ENCODE data around the gene THBS3. TPM values are rescaled to one million over a fixed set of nuclear protein-coding genes. Genes with fewer than 3 reads are reported as not detected.
A peak's percentile ranks its signal among the peaks of the same experiment; 100 is the strongest.
"Not testable (repeated sequence)": the region's sequence is repeated elsewhere in the genome, so short reads cannot be mapped to it uniquely, and the experiment has no call there.

Gene THBS3
- total RNA-seq, 8 experiments from 2014 or later, result 12.4 to 51.2 (median 21.0) TPM

- 73 to 95% (median 95%) methylated on average over 3 to 10 of the region's 13 CpGs; no CpG with 5 or more reads in 6 of the 10 experiments for WGBS, 10 experiments
- H3K4me3 ChIP-seq; in situ Hi-C loops (cut with MboI; ENCODE audit: low pct_unique_long_range_greater_than_20kb in 2 of 9, low sequenced_read_pairs in 9 of 9, unreplicated experiment in 9 of 9); ATAC-seq (replicated peaks in 6 of 8); H3K27ac ChIP-seq: not testable (repeated sequence)
- H3K4me1 ChIP-seq (replicated peaks in 1 of 2), result peaks cover 3 to 19% of the 10 kb centered on the region in 2 donors
These were observed 3.8 kb upstream of the THBS3 start for GRCh38 chr1:155211381-155212050.

- Histone ChIP-seq H3K27ac (no peak overlapping the region), H3K4me1 (replicated peaks in 1 of 2) (peaks cover 13 to 27% of the 10 kb centered on the region in 2 donors), H3K4me3 (no peak overlapping the region)
- in situ Hi-C loops (cut with MboI; ENCODE audit: low pct_unique_long_range_greater_than_20kb in 2 of 9, low sequenced_read_pairs in 9 of 9, unreplicated experiment in 9 of 9), result no loop called here
- ATAC-seq (replicated peaks in 6 of 8), result no peak
- 60 to 100% (median 81%) methylated on average over 1 to 4 of the region's 4 CpGs; no CpG with 5 or more reads in 5 of the 10 experiments for WGBS, 10 experiments
These were observed 2.8 kb upstream of the THBS3 start for GRCh38 chr1:155210314-155211104.

- in situ Hi-C loops (cut with MboI; ENCODE audit: low pct_unique_long_range_greater_than_20kb in 2 of 9, low sequenced_read_pairs in 9 of 9, unreplicated experiment in 9 of 9), result no loop called here
- peaks cover 14 to 27% of the 10 kb centered on the region in 2 donors for H3K4me1 ChIP-seq (replicated peaks in 1 of 2)
- ATAC-seq (replicated peaks in 6 of 8), result no peak
- peak overlapping the region; percentile 55 to 85 (median 62) for H3K4me3 ChIP-seq
- peak overlapping the region; percentile 98 for H3K27ac ChIP-seq
- whole genome bisulfite sequencing, 10 experiments, result 0 to 17% (median 4%) methylated on average over 1 to 10 of the region's 13 CpGs; no CpG with 5 or more reads in 1 of the 10 experiments
These were observed 1.6 kb upstream of the THBS3 start for GRCh38 chr1:155209312-155209721.

GRCh38 chr1:155208541-155209311, 1.0 kb upstream of the THBS3 start, which contains the start of gene MTX1:
Gene MTX1, plus strand, starts transcription at chr1:155208695. Its CDS starts 110 bp downstream, at chr1:155208805.
- Histone ChIP-seq H3K4me3 (peak within 1 kb of the TSS; percentile 55 to 85 (median 62)), H3K4me1 (replicated peaks in 1 of 2) (peaks cover 14 to 27% of the 10 kb centered on the region in 2 donors), H3K27ac (peak within 1 kb of the TSS; percentile 98)
- 0 to 4% (median 0%) methylated on average over 5 to 13 of the region's 64 CpGs; no CpG with 5 or more reads in 6 of the 10 experiments for WGBS, 10 experiments
- peak; percentile 66 to 81 (median 75) for ATAC-seq (replicated peaks in 6 of 8)
- in situ Hi-C loops (cut with MboI; ENCODE audit: low pct_unique_long_range_greater_than_20kb in 2 of 9, low sequenced_read_pairs in 9 of 9, unreplicated experiment in 9 of 9), result no loop called here

- peak overlapping the region; percentile 98 for H3K27ac ChIP-seq
- in situ Hi-C loops (cut with MboI; ENCODE audit: low pct_unique_long_range_greater_than_20kb in 2 of 9, low sequenced_read_pairs in 9 of 9, unreplicated experiment in 9 of 9), result no loop called here
- peak overlapping the region; percentile 55 to 85 (median 62) for H3K4me3 ChIP-seq
- peak; percentile 3 to 46 (median 12) for ATAC-seq (replicated peaks in 6 of 8)
- WGBS, 10 experiments, result 0 to 2% (median 0%) methylated on average over 1 to 7 of the region's 13 CpGs; no CpG with 5 or more reads in 2 of the 10 experiments
- H3K4me1 ChIP-seq (replicated peaks in 1 of 2), result peaks cover 14 to 27% of the 10 kb centered on the region in 2 donors
These were observed 549 bp downstream of the THBS3 start for GRCh38 chr1:155206891-155207805.

GRCh38 chr1:155205969-155206593, 1.6 kb downstream of the THBS3 start:
- 0 to 100% (median 82%) methylated on average over 1 to 7 of the region's 9 CpGs; no CpG with 5 or more reads in 3 of the 10 experiments for WGBS, 10 experiments
- no peak for ATAC-seq (replicated peaks in 6 of 8)

GRCh38 chr1:155205035-155205434, 2.7 kb downstream of the THBS3 start:
- H3K4me3 ChIP-seq, result no peak overlapping the region
- WGBS, 10 experiments, result 79 to 100% (median 90%) methylated on average over 1 to 11 of the region's 14 CpGs; no CpG with 5 or more reads in 4 of the 10 experiments
- no peak overlapping the region for H3K27ac ChIP-seq
- peaks cover 14 to 27% of the 10 kb centered on the region in 2 donors for H3K4me1 ChIP-seq (replicated peaks in 1 of 2)
- ATAC-seq (replicated peaks in 6 of 8), result no peak
- in situ Hi-C loops (cut with MboI; ENCODE audit: low pct_unique_long_range_greater_than_20kb in 2 of 9, low sequenced_read_pairs in 9 of 9, unreplicated experiment in 9 of 9), result no loop called here

More at GRCh38 chr1:155205969-155206593, 1.6 kb downstream of the THBS3 start:
- H3K27ac ChIP-seq, result peak overlapping the region; percentile 98
- H3K4me3 ChIP-seq, result peak overlapping the region in 1 of 5 donors; percentile 65
- in situ Hi-C loops (cut with MboI; ENCODE audit: low pct_unique_long_range_greater_than_20kb in 2 of 9, low sequenced_read_pairs in 9 of 9, unreplicated experiment in 9 of 9), result no loop called here
- H3K4me1 ChIP-seq (replicated peaks in 1 of 2), result peaks cover 14 to 27% of the 10 kb centered on the region in 2 donors

- Histone ChIP-seq H3K4me3 (no peak overlapping the region), H3K4me1 (replicated peaks in 1 of 2) (peaks cover 18 to 21% of the 10 kb centered on the region in 2 donors), H3K27ac (peak overlapping the region in 1 of 2 donors; percentile 15)
- WGBS, 10 experiments, result 69 to 100% (median 94%) methylated on average over 2 to 15 of the region's 19 CpGs; no CpG with 5 or more reads in 2 of the 10 experiments
- no peak for ATAC-seq (replicated peaks in 6 of 8)
- in situ Hi-C loops (cut with MboI; ENCODE audit: low pct_unique_long_range_greater_than_20kb in 2 of 9, low sequenced_read_pairs in 9 of 9, unreplicated experiment in 9 of 9), result no loop called here
These were observed 4.8 kb downstream of the THBS3 start for GRCh38 chr1:155202731-155203515.

GRCh38 chr1:155202198-155202597, 5.5 kb downstream of the THBS3 start:
- no peak for ATAC-seq (replicated peaks in 6 of 8)

GRCh38 chr1:155200920-155201319, 6.8 kb downstream of the THBS3 start:
- peaks cover 2 to 27% of the 10 kb centered on the region in 2 donors for H3K4me1 ChIP-seq (replicated peaks in 1 of 2)
- WGBS, 10 experiments, result 86 to 100% (median 93%) methylated on average over 2 to 5 of the region's 5 CpGs; no CpG with 5 or more reads in 6 of the 10 experiments
- ATAC-seq (replicated peaks in 6 of 8), result no peak
- H3K27ac ChIP-seq, result no peak overlapping the region
- in situ Hi-C loops (cut with MboI; ENCODE audit: low pct_unique_long_range_greater_than_20kb in 2 of 9, low sequenced_read_pairs in 9 of 9, unreplicated experiment in 9 of 9), result no loop called here
- no peak overlapping the region for H3K4me3 ChIP-seq

More at GRCh38 chr1:155202198-155202597, 5.5 kb downstream of the THBS3 start:
- WGBS, 10 experiments, result 93 to 94% methylated on average over 3 of the region's 7 CpGs; no CpG with 5 or more reads in 8 of the 10 experiments
- peak overlapping the region in 1 of 2 donors; percentile 34 for H3K27ac ChIP-seq
- H3K4me3 ChIP-seq, result no peak overlapping the region
- peaks cover 13 to 28% of the 10 kb centered on the region in 2 donors for H3K4me1 ChIP-seq (replicated peaks in 1 of 2)
- in situ Hi-C loops (cut with MboI; ENCODE audit: low pct_unique_long_range_greater_than_20kb in 2 of 9, low sequenced_read_pairs in 9 of 9, unreplicated experiment in 9 of 9), result no loop called here

- no peak for ATAC-seq (replicated peaks in 6 of 8)
- 40 to 100% (median 81%) methylated on average over 1 to 4 of the region's 4 CpGs; no CpG with 5 or more reads in 3 of the 10 experiments for WGBS, 10 experiments
- peaks cover 0 to 22% of the 10 kb centered on the region in 2 donors for H3K4me1 ChIP-seq (replicated peaks in 1 of 2)
- in situ Hi-C loops (cut with MboI; ENCODE audit: low pct_unique_long_range_greater_than_20kb in 2 of 9, low sequenced_read_pairs in 9 of 9, unreplicated experiment in 9 of 9), result no loop called here
- H3K27ac ChIP-seq, result no peak overlapping the region
- H3K4me3 ChIP-seq, result no peak overlapping the region
These were observed 7.9 kb downstream of the THBS3 start for GRCh38 chr1:155199792-155200191.
